Neutrophil (primary cell): Measurements from ENCODE around the gene RHAG.

Experiments used
- H3K27ac ChIP-seq: fragments of 200-600 bp; sonication (generic); 2 replicates; pipeline ENCODE4 v1.5.1; 2016; ENCODE audit warnings: mild to moderate bottlenecking, moderate library complexity
- H3K27me3 ChIP-seq: fragments of 200-600 bp; sonication (generic); 2 replicates; pipeline ENCODE4 v1.6.0; 2016; ENCODE audit warnings: mild to moderate bottlenecking
- H3K36me3 ChIP-seq: fragments of 200-600 bp; sonication (generic); 2 replicates; pipeline ENCODE4 v1.5.1; 2017
- H3K4me1 ChIP-seq, 2 experiments: fragments of 200-600 bp in 1 of 2; sonication (generic) in 1 of 2; 1 replicate in 1 of 2; 2 replicates in 1 of 2; pipeline versions ENCODE4 v1.5.1 to v1.6.1; 2013 to 2016; ENCODE audit warnings: low read depth in 1 of 2, low read length in 1 of 2, mild to moderate bottlenecking in 1 of 2, moderate library complexity in 1 of 2; ENCODE audit not compliant: control insufficient read depth in 1 of 2, insufficient read depth in 1 of 2
- H3K4me3 ChIP-seq, 2 experiments: fragments of 200-600 bp in 1 of 2; sonication (generic) in 1 of 2; 1 replicate in 1 of 2; 2 replicates in 1 of 2; pipeline ENCODE4 v1.5.1; 2013 to 2016; ENCODE audit warnings: low read depth in 1 of 2, low read length in 1 of 2, mild to moderate bottlenecking in 1 of 2, moderate library complexity in 1 of 2
- H3K9me3 ChIP-seq: fragments of 200-600 bp; sonication (generic); 2 replicates; pipeline ENCODE4 v1.5.1; 2016
- TF ChIP-seq, protein P1 (sequence below): fragments of 200-600 bp; sonication (generic); IDR thresholded peaks from 2 replicates; pipeline ENCODE4 v1.5.1; 2016; ENCODE audit warnings: antibody characterized with exemption

Gene RHAG

DNA sequence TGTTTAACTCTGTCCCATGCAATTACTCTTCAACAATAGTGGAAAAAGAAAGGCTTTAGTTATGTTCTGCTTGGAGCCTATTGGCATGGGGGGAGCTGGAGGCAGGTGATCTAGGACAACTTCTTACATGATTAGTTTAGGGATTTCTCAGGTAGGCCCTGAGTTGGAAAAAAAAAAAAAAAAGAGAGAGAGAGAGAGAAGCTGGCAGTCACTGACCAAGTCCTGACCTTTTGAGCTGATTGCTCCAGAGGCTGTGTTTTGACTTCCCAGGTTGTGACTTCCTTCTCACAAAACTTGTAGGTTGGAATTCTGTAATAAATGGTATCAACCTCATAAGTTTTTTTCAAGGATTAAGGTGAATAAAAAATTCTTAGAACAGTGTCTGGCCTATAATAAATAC lies 78.4 kb downstream of the RHAG start:
- Histone ChIP-seq H3K4me1 (no peaks in the 10 kb centered on the region), H3K9me3 (no peaks in the 10 kb centered on the region), H3K4me3 (no peak overlapping the region), H3K27me3 (peaks cover 9% of the 10 kb centered on the region), H3K36me3 (no peaks in the 10 kb centered on the region), H3K27ac (no peak overlapping the region)
- TF ChIP-seq, protein P1, sequence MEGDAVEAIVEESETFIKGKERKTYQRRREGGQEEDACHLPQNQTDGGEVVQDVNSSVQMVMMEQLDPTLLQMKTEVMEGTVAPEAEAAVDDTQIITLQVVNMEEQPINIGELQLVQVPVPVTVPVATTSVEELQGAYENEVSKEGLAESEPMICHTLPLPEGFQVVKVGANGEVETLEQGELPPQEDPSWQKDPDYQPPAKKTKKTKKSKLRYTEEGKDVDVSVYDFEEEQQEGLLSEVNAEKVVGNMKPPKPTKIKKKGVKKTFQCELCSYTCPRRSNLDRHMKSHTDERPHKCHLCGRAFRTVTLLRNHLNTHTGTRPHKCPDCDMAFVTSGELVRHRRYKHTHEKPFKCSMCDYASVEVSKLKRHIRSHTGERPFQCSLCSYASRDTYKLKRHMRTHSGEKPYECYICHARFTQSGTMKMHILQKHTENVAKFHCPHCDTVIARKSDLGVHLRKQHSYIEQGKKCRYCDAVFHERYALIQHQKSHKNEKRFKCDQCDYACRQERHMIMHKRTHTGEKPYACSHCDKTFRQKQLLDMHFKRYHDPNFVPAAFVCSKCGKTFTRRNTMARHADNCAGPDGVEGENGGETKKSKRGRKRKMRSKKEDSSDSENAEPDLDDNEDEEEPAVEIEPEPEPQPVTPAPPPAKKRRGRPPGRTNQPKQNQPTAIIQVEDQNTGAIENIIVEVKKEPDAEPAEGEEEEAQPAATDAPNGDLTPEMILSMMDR = no peak

DNA sequence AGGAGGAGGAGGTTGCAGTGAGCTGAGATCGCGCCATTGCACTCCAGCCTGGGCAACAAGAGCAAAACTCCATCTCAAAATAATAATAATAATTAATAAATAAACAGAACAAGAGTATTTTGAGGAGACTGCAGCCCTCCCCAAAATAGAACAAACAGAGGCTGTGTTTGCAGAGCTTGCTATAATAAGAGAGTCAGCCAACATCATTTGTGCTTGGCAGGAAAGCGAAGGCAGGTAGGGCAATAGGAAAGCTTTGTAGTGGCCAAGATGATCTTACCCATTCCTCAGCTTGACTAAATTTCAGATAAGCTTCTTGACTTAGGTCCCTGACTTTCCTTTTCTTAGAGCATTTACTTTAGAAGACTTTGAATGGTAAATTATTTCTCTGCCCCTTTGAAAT lies 79.5 kb downstream of the RHAG start:
- no peak overlapping the region for H3K4me3 ChIP-seq
- H3K27me3 ChIP-seq = peaks cover 20% of the 10 kb centered on the region
- TF ChIP-seq, protein P1 = no peak
- no peaks in the 10 kb centered on the region for H3K4me1 ChIP-seq
- H3K9me3 ChIP-seq = no peaks in the 10 kb centered on the region
- H3K27ac ChIP-seq = no peak overlapping the region
- H3K36me3 ChIP-seq = no peaks in the 10 kb centered on the region

DNA sequence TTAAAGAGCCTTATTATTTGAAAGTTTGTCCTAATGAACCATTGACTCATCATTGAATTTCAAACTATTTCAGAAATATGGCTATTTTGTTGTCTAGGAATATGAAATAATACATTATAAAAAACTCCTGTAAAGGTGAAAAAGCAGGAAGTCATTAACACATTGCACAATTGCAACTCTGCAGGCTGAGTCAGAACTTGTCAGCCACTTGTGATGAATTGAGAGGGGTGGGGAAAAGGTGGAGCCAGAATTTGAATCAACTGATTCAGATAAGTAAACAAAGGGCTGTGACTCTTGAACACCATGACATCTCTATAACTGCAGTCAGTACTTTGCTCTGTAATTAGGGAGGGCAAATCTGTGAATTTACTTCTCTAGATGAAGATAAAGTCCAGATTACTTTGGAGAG lies 80.2 kb downstream of the RHAG start:
- no peaks in the 10 kb centered on the region for H3K9me3 ChIP-seq
- H3K4me3 ChIP-seq = no peak overlapping the region
- peaks cover 28% of the 10 kb centered on the region for H3K27me3 ChIP-seq
- TF ChIP-seq, protein P1 = no peak
- H3K4me1 ChIP-seq = peaks cover 3% of the 10 kb centered on the region in 2 experiments
- H3K36me3 ChIP-seq = no peaks in the 10 kb centered on the region
- H3K27ac ChIP-seq = no peak overlapping the region

DNA sequence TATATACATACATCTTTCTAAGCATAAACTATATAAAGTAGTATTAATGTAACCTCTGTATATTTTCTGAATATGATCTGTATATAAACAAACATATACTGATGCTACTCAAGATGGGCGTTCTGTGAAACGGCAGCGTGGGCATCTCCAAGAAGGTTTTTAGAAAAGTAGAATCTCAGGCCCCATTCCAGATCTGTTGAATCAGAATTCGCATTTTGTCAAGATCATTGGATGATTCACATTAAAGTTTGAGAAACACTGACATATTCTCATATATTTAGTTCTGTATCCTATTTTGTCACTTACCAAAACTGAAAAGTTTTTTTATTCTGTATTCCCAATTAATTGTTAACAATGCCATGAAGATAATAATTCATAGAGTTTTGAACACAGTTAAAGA lies 80.7 kb downstream of the RHAG start:
- TF ChIP-seq, protein P1 = no peak
- H3K36me3 ChIP-seq = no peaks in the 10 kb centered on the region
- peaks cover 8% of the 10 kb centered on the region in 2 experiments for H3K4me1 ChIP-seq
- H3K27ac ChIP-seq = no peak overlapping the region
- no peaks in the 10 kb centered on the region for H3K9me3 ChIP-seq
- peaks cover 32% of the 10 kb centered on the region for H3K27me3 ChIP-seq
- no peak overlapping the region for H3K4me3 ChIP-seq
